CD4-positive, alpha-beta T cell (primary cell): ENCODE measurements around the gene PGLYRP4. TPM values are rescaled to one million over a fixed set of nuclear protein-coding genes. Genes with fewer than 3 reads are reported as not detected.
A peak's percentile ranks its signal among the peaks of the same experiment; 100 is the strongest.

Experiments
- ATAC-seq: fragments of 200-7000 bp; cut with Tn5 transposase; one replicate; pipeline ENCODE4 v1.10.0; 2022; ENCODE audit warnings: mild to moderate bottlenecking; ENCODE audit not compliant: poor library complexity
- CTCF ChIA-PET: fragments of 350-600 bp; sonication (Branson Sonifier 250); formaldehyde crosslinking; loops from one replicate; lab custom pipeline; 2021; ENCODE audit warnings: antibody characterized with exemption, inconsistent platforms; lab: Charles Lee
- POLR2A ChIA-PET: fragments of 350-600 bp; sonication (Branson Sonifier 250); formaldehyde crosslinking; loops from one replicate; lab custom pipeline; 2021; ENCODE audit warnings: antibody characterized with exemption, inconsistent platforms; lab: Charles Lee
- DNase-seq, 14 experiments: peaks; one replicate each; pipeline ENCODE4 v3.0.0-alpha.2; 2013 to 2020; ENCODE audit warnings: mixed read lengths in 2 of 14
- H3K27ac ChIP-seq, 2 donors: one replicate each; pipeline versions ENCODE4 v1.5.1 to v1.7.0; 2013; ENCODE audit warnings: low read length in 2 of 2, low read depth in 1 of 2, mild to moderate bottlenecking in 1 of 2
- H3K27me3 ChIP-seq, 2 experiments: 1 replicate in 1 of 2; 2 replicates in 1 of 2; pipeline versions ENCODE4 v1.6.1 to v1.7.0; 2013; ENCODE audit warnings: low read length in 2 of 2, control low read depth in 1 of 2, mild to moderate bottlenecking in 1 of 2, moderate library complexity in 1 of 2; ENCODE audit not compliant: insufficient read depth in 2 of 2, control insufficient read depth in 1 of 2
- H3K36me3 ChIP-seq: one replicate; pipeline ENCODE4 v1.6.1; 2013; ENCODE audit warnings: low read length, control low read depth; ENCODE audit not compliant: insufficient read depth
- H3K4me1 ChIP-seq: one replicate; pipeline ENCODE4 v1.6.1; 2013; ENCODE audit warnings: low read length, control low read depth; ENCODE audit not compliant: insufficient read depth
- H3K4me3 ChIP-seq: one replicate; pipeline ENCODE4 v1.5.1; 2013; ENCODE audit warnings: mild to moderate bottlenecking, low read length, moderate library complexity
- H3K9me3 ChIP-seq, 2 experiments: 1 replicate in 1 of 2; 2 replicates in 1 of 2; pipeline versions ENCODE4 v1.6.1 to v1.7.0; 2013; ENCODE audit warnings: low read length in 2 of 2, mild to moderate bottlenecking in 2 of 2, control low read depth in 1 of 2, moderate library complexity in 1 of 2; ENCODE audit not compliant: control insufficient read depth in 1 of 2, insufficient read depth in 1 of 2
- H3K27ac Mint-ChIP-seq: one replicate; pipeline ENCODE4 v1.8.0; 2020; ENCODE audit warnings: mixed read lengths
- H3K27me3 Mint-ChIP-seq: one replicate; pipeline ENCODE4 v1.8.0; 2021; ENCODE audit warnings: mixed read lengths
- H3K36me3 Mint-ChIP-seq: one replicate; pipeline ENCODE4 v1.8.0; 2021; ENCODE audit warnings: low read depth, mixed read lengths
- H3K4me1 Mint-ChIP-seq: one replicate; pipeline ENCODE4 v1.8.0; 2021; ENCODE audit warnings: low read depth, mixed read lengths
- H3K4me3 Mint-ChIP-seq: one replicate; pipeline ENCODE4 v1.8.0; 2020; ENCODE audit warnings: mild to moderate bottlenecking, mixed read lengths
- H3K9me3 Mint-ChIP-seq: one replicate; pipeline ENCODE4 v1.8.0; 2020; ENCODE audit warnings: mixed read lengths
- intact Hi-C, 2 experiments: fragments of 100-400 bp; cut with DNase I in 1 of 2; cut with micrococcal nuclease in 1 of 2; formaldehyde crosslinking; loops; one replicate each; pipeline versions ENCODE4 v1.15.1 to v1.9.0; 2023 to 2025; cut with DNase I, micrococcal nuclease
- total RNA-seq, 174 experiments: library from RNA in 2 of 174; stranded (reverse) in 2 of 174; gene quantifications; one replicate each; pipeline ENCODE4 v1.2.3 and lab custom pipeline; 2021 to 2026
- TF ChIP-seq, protein P1 (sequence below): fragments of 200-600 bp; IDR thresholded peaks from one replicate; pipeline ENCODE4 v1.8.0; 2022; ENCODE audit warnings: antibody characterized with exemption, mild to moderate bottlenecking

The PGLYRP4 gene
- total RNA-seq, 2 experiments from 2014 or later, result not detected

DNA sequence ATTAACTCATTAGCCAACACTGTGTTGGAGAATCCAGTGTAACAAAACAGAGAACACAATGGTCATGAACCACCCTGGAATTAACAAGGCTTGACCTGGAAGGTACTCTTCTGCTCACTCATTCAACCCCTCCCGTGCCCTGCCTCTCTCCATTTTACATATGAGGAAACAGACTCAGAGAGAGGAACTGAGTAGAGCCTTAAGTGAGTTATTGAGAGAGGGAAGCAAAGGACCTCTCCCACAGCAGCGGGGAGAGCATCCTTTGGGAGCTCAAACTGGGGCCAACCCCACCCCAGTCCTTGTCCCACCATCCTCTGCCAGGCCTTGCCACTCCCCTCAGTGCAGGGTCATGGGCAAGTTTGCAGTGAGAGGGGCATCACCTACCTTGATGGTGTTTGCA is 25.4 kb upstream of the PGLYRP4 start:
- H3K27ac ChIP-seq, result no peak overlapping the region
- no peak overlapping the region for H3K4me3 ChIP-seq
- no peaks in the 10 kb centered on the region for H3K4me1 ChIP-seq
- DNase-seq (peak in 1 of 14 experiments; percentile 11), ATAC-seq (no peak)
- Mint-ChIP-seq H3K4me1 (no peaks in the 10 kb centered on the region), H3K4me3 (no peak overlapping the region), H3K27me3 (peaks cover 30% of the 10 kb centered on the region), H3K27ac (no peak overlapping the region), H3K36me3 (no peaks in the 10 kb centered on the region), H3K9me3 (no peaks in the 10 kb centered on the region)
- H3K36me3 ChIP-seq, result no peaks in the 10 kb centered on the region
- ChIA-PET CTCF (no interaction called here), POLR2A (no interaction called here)
- no peaks in the 10 kb centered on the region for H3K9me3 ChIP-seq
- intact Hi-C loops, result no loop called here
- peaks cover 0 to 14% of the 10 kb centered on the region in 2 experiments for H3K27me3 ChIP-seq
- TF ChIP-seq, protein P1, sequence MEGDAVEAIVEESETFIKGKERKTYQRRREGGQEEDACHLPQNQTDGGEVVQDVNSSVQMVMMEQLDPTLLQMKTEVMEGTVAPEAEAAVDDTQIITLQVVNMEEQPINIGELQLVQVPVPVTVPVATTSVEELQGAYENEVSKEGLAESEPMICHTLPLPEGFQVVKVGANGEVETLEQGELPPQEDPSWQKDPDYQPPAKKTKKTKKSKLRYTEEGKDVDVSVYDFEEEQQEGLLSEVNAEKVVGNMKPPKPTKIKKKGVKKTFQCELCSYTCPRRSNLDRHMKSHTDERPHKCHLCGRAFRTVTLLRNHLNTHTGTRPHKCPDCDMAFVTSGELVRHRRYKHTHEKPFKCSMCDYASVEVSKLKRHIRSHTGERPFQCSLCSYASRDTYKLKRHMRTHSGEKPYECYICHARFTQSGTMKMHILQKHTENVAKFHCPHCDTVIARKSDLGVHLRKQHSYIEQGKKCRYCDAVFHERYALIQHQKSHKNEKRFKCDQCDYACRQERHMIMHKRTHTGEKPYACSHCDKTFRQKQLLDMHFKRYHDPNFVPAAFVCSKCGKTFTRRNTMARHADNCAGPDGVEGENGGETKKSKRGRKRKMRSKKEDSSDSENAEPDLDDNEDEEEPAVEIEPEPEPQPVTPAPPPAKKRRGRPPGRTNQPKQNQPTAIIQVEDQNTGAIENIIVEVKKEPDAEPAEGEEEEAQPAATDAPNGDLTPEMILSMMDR, result no peak

GRCh38 chr1:153372571-153372970 is 23.9 kb upstream of the PGLYRP4 start:
- DNase-seq (no peak), ATAC-seq (no peak)
- peaks cover 0 to 9% of the 10 kb centered on the region in 2 experiments for H3K27me3 ChIP-seq
- intact Hi-C loops, result no loop called here
- Mint-ChIP-seq H3K9me3 (no peaks in the 10 kb centered on the region), H3K27me3 (peaks cover 18% of the 10 kb centered on the region), H3K4me3 (no peak overlapping the region), H3K36me3 (no peaks in the 10 kb centered on the region), H3K4me1 (no peaks in the 10 kb centered on the region), H3K27ac (no peak overlapping the region)
- H3K27ac ChIP-seq, result no peak overlapping the region
- POLR2A ChIA-PET, result no interaction called here
- CTCF ChIA-PET, result no interaction called here
- H3K4me3 ChIP-seq, result no peak overlapping the region
- no peaks in the 10 kb centered on the region for H3K4me1 ChIP-seq
- no peaks in the 10 kb centered on the region for H3K9me3 ChIP-seq
- H3K36me3 ChIP-seq, result no peaks in the 10 kb centered on the region
- TF ChIP-seq, protein P1, result no peak

DNA sequence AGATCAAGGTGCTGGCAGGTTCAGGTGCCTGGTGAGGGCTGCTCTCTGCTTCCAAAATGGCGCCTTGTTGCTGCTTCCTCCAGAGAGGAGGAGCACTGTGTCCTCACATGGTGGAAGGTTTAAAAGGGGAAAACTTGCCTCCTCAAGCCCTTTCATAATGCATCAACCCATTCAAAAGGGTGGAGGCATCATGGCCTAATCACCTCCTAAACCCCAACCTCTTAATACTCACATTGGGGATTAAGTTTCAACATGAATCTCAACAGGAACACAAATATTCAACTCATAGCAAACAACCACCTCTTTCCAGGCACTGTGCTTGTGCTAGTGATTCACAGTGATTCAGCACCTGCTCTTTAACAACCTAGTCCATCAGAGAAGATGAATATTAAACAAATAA is 22.6 kb upstream of the PGLYRP4 start:
- no peak overlapping the region for H3K4me3 ChIP-seq

More for the DNA sequence above, 22.6 kb upstream of the PGLYRP4 start:
- H3K36me3 Mint-ChIP-seq, result no peaks in the 10 kb centered on the region
- no peaks in the 10 kb centered on the region for H3K9me3 Mint-ChIP-seq
- CTCF ChIA-PET, result no interaction called here
- TF ChIP-seq, protein P1, result no peak
- H3K4me3 Mint-ChIP-seq, result no peak overlapping the region
- peaks cover 0 to 4% of the 10 kb centered on the region in 2 experiments for H3K27me3 ChIP-seq
- intact Hi-C loops, result no loop called here
- H3K36me3 ChIP-seq, result no peaks in the 10 kb centered on the region
- H3K27me3 Mint-ChIP-seq, result peaks cover 7% of the 10 kb centered on the region
- no peak overlapping the region for H3K27ac ChIP-seq
- no peaks in the 10 kb centered on the region for H3K4me1 ChIP-seq
- DNase-seq (no peak), ATAC-seq (no peak)
- H3K9me3 ChIP-seq, result no peaks in the 10 kb centered on the region
- POLR2A ChIA-PET, result no interaction called here
- no peak overlapping the region for H3K27ac Mint-ChIP-seq
- H3K4me1 Mint-ChIP-seq, result no peaks in the 10 kb centered on the region
